CD4-positive, alpha-beta T cell treated with Interleukin-10 for 1 hour (primary cell): ENCODE results near the gene TMEFF2.
"Not testable (repeated sequence)": the region's sequence is repeated elsewhere in the genome, so short reads cannot be mapped to it uniquely, and the experiment has no call there.

Experiments used
- DNase-seq: peaks from one replicate; pipeline ENCODE4 v3.0.0-alpha.2; 2020

Gene TMEFF2

DNA sequence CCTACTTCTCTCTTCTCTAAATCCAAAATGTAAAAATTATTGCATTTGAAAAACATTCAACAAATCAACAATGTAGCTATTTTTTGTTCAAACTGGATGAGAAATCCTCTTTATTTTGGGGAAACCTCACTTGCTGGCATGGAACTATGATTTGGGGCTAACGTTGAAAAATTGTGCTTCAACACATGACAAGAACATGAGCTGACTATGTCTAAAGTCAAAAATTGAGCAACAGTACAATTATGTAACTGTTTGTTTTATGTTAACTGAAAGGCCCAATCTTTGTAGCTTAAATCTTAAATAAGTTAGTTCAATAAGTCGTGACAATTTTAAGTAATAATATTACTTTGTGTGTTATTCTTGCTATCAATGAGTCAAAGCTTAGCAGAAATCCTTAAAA is 67.3 kb downstream of the TMEFF2 start:
- DNase-seq: no peak

DNA sequence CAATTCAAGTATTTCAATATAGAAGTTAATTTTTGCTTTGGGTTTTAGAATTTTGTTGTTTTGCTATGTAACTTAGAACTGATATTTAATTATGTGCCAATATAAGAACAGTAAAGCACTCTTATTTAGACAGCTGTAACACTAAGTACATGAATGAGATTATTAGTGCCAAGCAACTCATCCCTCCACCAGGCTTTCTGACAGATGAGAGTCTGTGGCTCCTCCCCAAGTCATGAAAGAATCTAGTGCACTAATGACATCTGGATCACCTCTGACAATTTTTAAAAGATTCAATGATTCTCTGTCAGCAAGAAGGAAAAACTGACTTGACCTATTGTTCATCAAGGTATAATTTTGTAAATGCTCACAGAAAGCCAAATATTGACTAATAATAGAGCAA is 67.8 kb downstream of the TMEFF2 start:
- no peak for DNase-seq

DNA sequence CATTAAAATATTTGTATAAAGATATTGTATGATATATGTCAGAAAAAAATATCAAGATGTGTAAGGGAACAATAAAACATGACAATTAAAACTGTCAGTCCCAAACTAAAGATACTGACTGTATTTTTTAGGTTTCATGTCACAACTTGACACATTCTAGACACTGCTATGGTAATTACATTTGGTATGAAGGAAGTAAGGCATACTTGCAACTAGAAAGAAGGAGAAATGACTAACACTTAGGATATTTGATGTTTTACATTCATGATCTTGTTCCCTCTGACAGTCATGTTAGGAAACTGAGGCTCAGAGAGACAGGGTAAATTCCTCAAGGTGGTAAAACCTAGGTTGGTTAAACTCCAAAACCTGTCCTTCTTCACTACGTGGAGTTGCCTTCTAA is 68.3 kb downstream of the TMEFF2 start:
- DNase-seq: no peak

DNA sequence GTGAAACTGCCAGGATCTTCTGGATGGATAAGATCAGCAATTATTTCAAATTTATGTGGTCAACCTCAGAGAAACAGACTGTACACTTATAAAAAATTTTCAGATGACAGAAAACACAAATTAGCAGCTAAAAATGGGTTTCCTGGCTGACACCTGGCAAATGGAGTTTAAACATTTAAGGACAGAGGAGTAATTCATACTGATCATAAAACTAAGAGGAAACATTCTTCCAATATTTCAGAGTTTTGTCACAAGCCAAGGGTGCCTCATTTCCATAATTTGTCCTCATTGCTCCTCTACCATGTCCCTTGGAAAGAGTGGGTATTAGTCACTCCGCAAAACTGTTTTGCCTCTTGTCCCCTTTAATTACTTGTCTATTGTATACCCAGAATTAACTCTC is 70.2 kb downstream of the TMEFF2 start:
- DNase-seq: no peak

GRCh38 chr2:192123847-192124246 is 70.9 kb downstream of the TMEFF2 start:
- no peak for DNase-seq

DNA sequence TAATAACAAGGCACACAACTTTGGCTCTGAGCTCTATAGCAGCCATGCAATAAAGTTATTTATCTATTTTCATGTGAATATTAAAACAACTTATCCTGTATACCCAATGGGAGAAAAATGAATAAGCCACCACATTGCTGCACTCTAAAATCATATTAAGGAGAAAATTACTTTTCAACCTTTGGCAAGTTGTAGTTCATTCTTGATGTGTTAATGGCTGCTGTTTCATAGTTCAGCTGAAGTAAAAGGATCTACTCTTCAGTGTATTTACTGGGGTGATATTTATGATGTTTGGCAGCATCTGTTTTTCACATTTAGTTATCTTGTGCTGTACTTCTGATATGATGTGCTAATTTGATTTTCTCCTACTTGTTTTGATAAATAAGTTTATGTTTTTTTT is 71.8 kb downstream of the TMEFF2 start:
- no peak for DNase-seq

DNA sequence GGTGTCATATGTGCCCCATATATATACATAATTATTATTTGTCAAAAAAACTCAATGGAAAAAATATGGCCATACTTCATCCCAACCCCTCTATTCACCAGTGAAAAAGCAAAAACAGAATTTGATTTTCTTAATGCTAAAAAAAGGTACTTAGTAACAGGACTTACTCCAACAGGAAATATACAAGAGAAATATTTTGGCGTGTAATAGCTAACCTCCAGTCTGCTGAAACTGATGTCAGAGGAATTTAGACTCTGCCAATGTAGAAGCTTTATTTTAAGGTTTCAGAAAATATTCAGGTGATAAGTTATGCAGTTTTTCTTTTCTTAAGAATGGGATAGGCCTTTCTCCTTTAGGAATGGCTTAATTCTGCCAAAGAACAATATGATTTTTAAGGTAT is 72.6 kb downstream of the TMEFF2 start:
- no peak for DNase-seq

DNA sequence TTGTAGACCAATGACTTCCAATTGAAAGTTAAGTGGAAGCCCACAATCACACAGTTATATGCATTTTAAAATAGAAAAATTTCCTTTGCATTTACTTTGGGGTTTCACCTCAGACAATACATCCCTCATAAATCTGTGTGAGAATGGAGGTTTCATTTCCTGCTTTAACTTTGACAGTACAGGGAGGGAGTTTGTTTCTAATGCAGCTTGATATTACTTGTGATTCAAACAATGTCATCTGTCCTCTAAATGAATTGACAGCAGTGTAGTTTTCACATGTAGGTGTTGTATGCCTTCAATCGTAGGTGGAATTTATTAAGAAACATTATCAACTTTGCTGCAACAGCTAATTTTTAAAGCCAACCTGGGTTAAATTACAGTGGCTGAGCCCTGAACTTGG is 75.2 kb downstream of the TMEFF2 start:
- no peak for DNase-seq

DNA sequence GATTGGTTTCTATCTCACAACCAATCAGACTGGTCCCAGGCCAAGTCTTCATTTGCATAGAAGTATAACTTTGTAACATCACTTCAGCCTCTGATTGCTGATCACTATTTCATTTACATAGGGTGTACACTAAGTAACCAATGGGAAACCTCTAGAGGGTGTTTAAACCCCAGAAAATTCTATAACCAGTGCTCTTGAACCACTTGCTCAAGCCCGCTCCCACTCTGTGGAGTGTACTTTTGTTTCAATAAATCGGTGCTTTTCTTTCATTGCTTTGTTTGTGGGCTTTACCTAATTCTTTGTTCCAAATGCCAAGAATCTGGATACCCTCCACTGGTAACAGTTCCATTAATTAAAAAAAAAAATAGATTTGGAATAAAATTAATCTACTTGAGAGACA is 77.0 kb downstream of the TMEFF2 start:
- DNase-seq: no peak

DNA sequence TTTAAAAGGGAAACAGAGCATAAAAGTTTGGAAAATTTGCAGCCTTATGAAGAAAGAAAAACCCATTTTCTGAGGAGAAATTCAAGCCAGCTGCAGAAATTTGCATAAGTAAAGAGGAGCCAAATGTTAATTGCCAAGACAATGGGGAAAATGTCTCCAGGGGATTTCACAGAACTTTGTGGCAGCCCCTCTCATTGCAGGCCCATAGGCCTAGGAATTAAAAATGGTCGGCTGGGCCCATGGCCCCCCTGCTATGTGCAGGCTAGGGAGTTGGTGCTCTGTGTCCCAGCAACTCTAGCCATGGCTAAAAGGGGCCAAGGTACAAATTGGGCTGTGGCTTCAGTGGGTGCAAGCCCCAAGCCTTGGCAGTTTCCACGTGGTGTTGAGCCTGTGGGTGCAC is 83.2 kb downstream of the TMEFF2 start:
- not testable (repeated sequence) for DNase-seq

DNA sequence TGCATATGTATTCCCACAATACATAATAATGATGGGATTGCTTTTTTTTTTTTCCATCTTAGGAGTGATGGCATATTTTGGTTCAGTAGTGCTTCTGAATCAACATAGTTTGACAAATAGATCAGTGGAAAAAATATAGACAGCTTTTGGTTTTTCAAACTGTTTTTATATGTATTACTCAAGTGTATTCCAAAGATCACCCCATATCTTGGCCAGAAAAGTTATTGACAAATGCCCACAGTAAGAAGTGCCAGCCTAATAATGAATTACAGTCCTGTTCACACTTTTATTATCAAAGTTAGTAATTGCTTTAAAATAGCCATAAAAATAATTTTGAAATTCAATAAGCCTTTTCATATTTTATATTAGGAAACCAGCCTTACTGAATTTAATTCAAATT is 95.0 kb downstream of the TMEFF2 start:
- no peak for DNase-seq

- DNase-seq: no peak
Measured at GRCh38 chr2:192098814-192099491, 95.8 kb downstream of the TMEFF2 start.

GRCh38 chr2:192091476-192091875 is 103.3 kb downstream of the TMEFF2 start:
- no peak for DNase-seq

- DNase-seq: no peak
Measured at GRCh38 chr2:192090911-192091310, 103.8 kb downstream of the TMEFF2 start.

DNA sequence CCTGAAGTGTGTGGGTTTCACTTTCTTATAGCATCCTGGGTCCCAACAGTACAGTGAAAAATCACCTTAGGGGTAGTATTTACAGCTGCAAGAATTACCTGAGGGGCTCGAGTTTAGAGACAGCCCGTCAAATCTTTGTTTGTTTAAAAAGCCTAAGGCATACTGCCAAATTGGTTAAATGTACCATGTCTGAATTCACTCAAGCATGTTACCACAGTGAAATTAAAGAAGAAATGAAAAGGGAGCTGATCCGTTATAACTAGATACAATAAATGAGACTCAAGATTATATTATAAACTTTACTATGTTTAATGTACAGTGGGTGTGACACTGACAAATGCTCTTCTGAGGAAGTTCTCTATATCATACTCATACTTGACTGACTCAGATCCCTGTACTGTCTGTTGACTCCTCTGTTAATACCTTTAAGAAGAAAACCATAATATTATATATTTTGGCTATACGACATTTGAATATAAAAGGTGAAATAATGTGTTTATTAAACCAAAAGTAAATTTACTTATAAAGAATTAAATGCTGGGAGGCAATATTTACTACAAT is 107.3 kb downstream of the TMEFF2 start:
- no peak for DNase-seq

- DNase-seq: no peak
Measured at GRCh38 chr2:192082121-192082520, 112.6 kb downstream of the TMEFF2 start.

GRCh38 chr2:192080096-192080495 is 114.6 kb downstream of the TMEFF2 start:
- not testable (repeated sequence) for DNase-seq

GRCh38 chr2:192073878-192074277 is 120.9 kb downstream of the TMEFF2 start:
- no peak for DNase-seq

GRCh38 chr2:192072778-192073177 is 122.0 kb downstream of the TMEFF2 start:
- no peak for DNase-seq

DNA sequence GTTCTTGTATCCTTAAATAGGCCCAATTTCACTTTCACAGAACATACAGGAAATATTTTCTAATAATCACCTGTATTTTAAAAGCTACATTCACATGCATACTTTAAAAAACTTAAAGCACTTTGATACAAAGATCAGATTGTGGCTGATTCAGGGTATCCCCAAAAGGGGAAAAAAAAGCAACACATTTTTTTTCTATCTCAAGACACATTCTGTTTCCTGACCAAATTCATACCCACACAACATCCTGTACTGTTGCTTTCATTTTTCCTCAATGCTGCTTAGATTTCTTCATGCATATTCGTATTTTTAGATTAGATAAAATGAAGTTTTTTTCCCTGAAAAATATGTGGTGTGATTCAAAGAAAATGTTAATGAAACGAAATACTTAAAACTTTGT is 122.5 kb downstream of the TMEFF2 start:
- DNase-seq: peak; percentile 4

DNA sequence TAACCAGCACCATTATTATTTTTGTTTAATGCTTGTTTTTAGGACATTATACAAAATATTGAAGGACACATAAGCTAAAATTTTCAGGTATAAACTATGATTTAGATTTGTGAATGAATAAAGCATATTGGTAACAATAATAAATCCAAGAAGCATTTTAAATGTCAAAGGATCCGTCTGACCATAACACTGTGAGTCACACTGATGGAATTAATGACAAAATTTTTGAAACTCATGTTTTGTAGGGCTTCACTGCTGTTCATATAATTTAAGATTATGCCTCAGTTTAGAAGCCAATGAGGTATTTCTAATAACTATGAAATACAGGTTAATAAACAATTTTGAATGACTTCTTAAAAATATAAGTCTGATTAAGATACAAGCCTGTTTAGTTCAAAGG is 124.6 kb downstream of the TMEFF2 start:
- no peak for DNase-seq

DNA sequence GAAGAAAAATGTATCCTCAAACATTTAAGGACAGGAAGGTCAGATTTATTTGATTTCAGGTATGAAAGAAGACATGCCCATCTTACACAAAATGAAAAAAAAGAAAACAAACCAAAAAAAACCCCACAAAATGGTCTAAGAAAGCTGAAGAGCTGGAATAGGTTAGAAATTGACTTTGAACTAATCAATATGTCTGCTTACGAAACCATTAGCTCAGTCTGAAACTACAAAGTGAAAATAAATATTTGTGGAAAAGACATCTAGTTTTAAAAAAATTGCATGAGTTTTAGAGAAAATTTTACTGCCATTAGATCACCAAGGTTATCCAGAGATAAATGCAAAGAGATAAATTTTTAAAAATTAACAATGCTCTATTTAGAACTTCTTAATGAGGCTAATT is 125.3 kb downstream of the TMEFF2 start:
- no peak for DNase-seq

DNA sequence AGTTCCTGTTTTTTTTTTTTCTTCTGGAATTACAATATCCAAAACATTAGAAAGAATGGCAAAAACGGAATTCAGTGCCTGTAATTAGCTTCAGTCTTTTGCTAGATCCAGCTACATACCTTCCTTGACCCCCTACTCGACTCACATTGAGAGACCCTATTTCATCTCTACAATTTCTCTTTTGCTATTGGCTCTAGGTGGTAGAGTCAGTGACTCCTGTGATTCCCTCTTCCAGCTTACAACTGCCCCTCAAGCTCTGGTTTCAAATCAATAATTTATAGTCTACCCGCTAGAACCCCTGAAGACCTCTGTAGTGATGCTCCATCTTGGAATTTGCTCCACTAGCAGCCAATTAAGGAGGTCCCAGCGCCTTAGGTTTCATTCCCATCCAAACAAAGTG is 125.8 kb downstream of the TMEFF2 start:
- DNase-seq: no peak

DNA sequence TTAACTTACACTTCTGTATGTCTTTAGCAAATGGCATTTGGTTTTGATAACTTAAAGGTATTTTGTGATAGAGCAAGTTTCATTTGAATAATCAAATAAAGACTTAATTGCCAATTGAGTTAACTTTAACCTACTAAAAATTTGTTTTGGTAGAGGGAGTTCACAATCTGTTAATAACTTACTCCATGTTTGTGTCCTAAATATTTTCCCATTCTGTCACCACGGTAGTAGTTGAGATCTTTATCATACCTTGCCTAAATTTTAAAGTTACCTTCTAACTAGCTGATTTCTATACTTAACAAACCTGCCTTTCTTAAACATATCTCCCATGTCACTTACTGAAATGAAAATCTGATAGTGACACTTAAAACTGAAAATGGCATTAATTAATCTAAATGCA is 127.1 kb downstream of the TMEFF2 start:
- no peak for DNase-seq

- no peak for DNase-seq
Measured at GRCh38 chr2:192064459-192064858, 130.3 kb downstream of the TMEFF2 start.
